Endothelial cell of umbilical vein (primary cell): ENCODE results near the gene TSPAN8. TPM values are rescaled to one million over a fixed set of nuclear protein-coding genes. Genes with fewer than 3 reads are reported as not detected.

Experiments used
- BruUV-seq: library from RNA; stranded (reverse); fragments of 400-500 nt; replicated peaks from 2 replicates; lab custom pipeline; 2021; lab: Mats Ljungman, UMichigan
- CTCF ChIA-PET: fragments of 300-600, 350-600 bp; sonication (Branson Sonifier 250); formaldehyde crosslinking; loops from one replicate; lab custom pipeline; 2021; ENCODE audit warnings: antibody characterized with exemption, inconsistent platforms; lab: Charles Lee
- POLR2A ChIA-PET: fragments of 300-600, 350-600 bp; sonication (Branson Sonifier 250); formaldehyde crosslinking; loops from one replicate; lab custom pipeline; 2021; ENCODE audit warnings: antibody characterized with exemption, inconsistent platforms; lab: Charles Lee
- DNase-seq: peaks from one replicate; pipeline ENCODE4 v3.0.0-alpha.2; 2011; ENCODE audit warnings: low read depth, low spot score
- FAIRE-seq: peaks from 2 replicates; lab custom pipeline; 2011; peaks lifted over from hg19 to GRCh38; lab: Jason Lieb, UNC
- H2AFZ ChIP-seq: 2 replicates; pipeline ENCODE4 v1.6.0; 2012; ENCODE audit warnings: low read depth, low read length, control low read depth, inconsistent platforms
- H3K27ac ChIP-seq: 2 replicates; pipeline ENCODE4 v1.5.1; 2011; ENCODE audit warnings: low read depth, mild to moderate bottlenecking, control low read depth, low read length, moderate library complexity; ENCODE audit not compliant: insufficient read depth
- H3K27me3 ChIP-seq, 2 experiments: 2 replicates each; pipeline versions ENCODE4 v1.6.0 to v1.6.1; 2011; ENCODE audit warnings: low read length in 2 of 2, mixed read lengths in 1 of 2; ENCODE audit not compliant: control insufficient read depth in 2 of 2, insufficient read depth in 2 of 2
- H3K36me3 ChIP-seq, 2 experiments: 2 replicates in 1 of 2; 3 replicates in 1 of 2; pipeline ENCODE4 v1.5.1; 2011; ENCODE audit warnings: low read length in 2 of 2, mild to moderate bottlenecking in 1 of 2, moderate library complexity in 1 of 2; ENCODE audit not compliant: control insufficient read depth in 2 of 2, insufficient read depth in 2 of 2; ENCODE audit errors: extremely low read depth in 1 of 2
- H3K4me1 ChIP-seq: 3 replicates; pipeline ENCODE4 v1.5.1; 2011; ENCODE audit warnings: mild to moderate bottlenecking, low read length; ENCODE audit not compliant: control insufficient read depth, insufficient read depth; ENCODE audit errors: extremely low read depth
- H3K4me2 ChIP-seq: 2 replicates; pipeline ENCODE4 v1.6.1; 2011; ENCODE audit warnings: low read length, control low read depth, mixed read lengths; ENCODE audit not compliant: insufficient read depth
- H3K4me3 ChIP-seq, 3 experiments: fragments of 200-600 bp in 1 of 3; sonication (generic), shearing (Covaris generic) in 1 of 3; replicated peaks in 1 of 3; 2 replicates each; pipeline ENCODE4 v1.5.1; 2011 to 2016; ENCODE audit warnings: control low read depth in 3 of 3, low read length in 3 of 3, mild to moderate bottlenecking in 2 of 3, inconsistent platforms in 1 of 3, low read depth in 1 of 3, moderate library complexity in 1 of 3; ENCODE audit not compliant: insufficient read depth in 1 of 3
- H3K79me2 ChIP-seq: 2 replicates; pipeline ENCODE4 v1.6.0; 2012; ENCODE audit warnings: low read length, inconsistent platforms; ENCODE audit not compliant: control insufficient read depth, insufficient read depth
- H3K9ac ChIP-seq: replicated peaks from 2 replicates; pipeline ENCODE3; 2011; ENCODE audit warnings: low read length, control low read depth; ENCODE audit not compliant: insufficient read depth; ENCODE audit errors: extremely low read depth
- H3K9me1 ChIP-seq: replicated peaks from 3 replicates; pipeline ENCODE4 v1.6.0; 2011; ENCODE audit warnings: mild to moderate bottlenecking, low read length; ENCODE audit not compliant: control insufficient read depth, insufficient read depth; ENCODE audit errors: extremely low read depth
- H3K9me3 ChIP-seq: replicated peaks from 2 replicates; pipeline ENCODE4 v1.5.1; 2012; ENCODE audit warnings: low read length, inconsistent platforms; ENCODE audit not compliant: control insufficient read depth, insufficient read depth
- H4K20me1 ChIP-seq: replicated peaks from 2 replicates; pipeline ENCODE3; 2011; ENCODE audit warnings: mild to moderate bottlenecking, low read length; ENCODE audit not compliant: control insufficient read depth, insufficient read depth; ENCODE audit errors: extremely low read depth
- EZH2 ChIP-seq: IDR thresholded peaks from 2 replicates; pipeline ENCODE4 v1.6.1; 2012; ENCODE audit warnings: borderline replicate concordance, low read depth, mild to moderate bottlenecking, moderate library complexity, low read length, inconsistent platforms; ENCODE audit not compliant: severe bottlenecking
- GATA2 ChIP-seq: IDR thresholded peaks from 2 replicates; pipeline ENCODE4 v1.7.0; 2011; ENCODE audit warnings: low read depth, mild to moderate bottlenecking, moderate library complexity, mixed read lengths, low read length; ENCODE audit not compliant: insufficient read length, insufficient read depth
- JUN ChIP-seq: IDR thresholded peaks from 2 replicates; pipeline ENCODE4 v1.6.1; 2011; ENCODE audit warnings: borderline replicate concordance, low read depth; ENCODE audit not compliant: insufficient read length, insufficient read depth
- POLR2A ChIP-seq: IDR thresholded peaks from 2 replicates; pipeline ENCODE4 v1.6.1; 2012; ENCODE audit warnings: low read depth, mild to moderate bottlenecking, control low read depth, low read length
- POLR2AphosphoS5 ChIP-seq: IDR thresholded peaks from 2 replicates; pipeline ENCODE4 v1.6.1; 2012; ENCODE audit warnings: low read depth, mild to moderate bottlenecking, control low read depth, low read length, moderate library complexity; ENCODE audit not compliant: insufficient read depth
- dilution Hi-C: fragments of 300-500 bp; cut with MboI; formaldehyde crosslinking; loops from one replicate; pipeline ENCODE4 v1.15.0; 2019; ENCODE audit warnings: low sequenced_read_pairs; ENCODE audit not compliant: extremely low pct_ligation_motif_present
- intact Hi-C: fragments of 100-400 bp; cut with micrococcal nuclease; formaldehyde crosslinking; loops from one replicate; pipeline ENCODE4 v1.10.0; 2022
- polyA plus RNA-seq, 4 experiments: library from polyadenylated mRNA; depleted of rRNA in 3 of 4; stranded (reverse) in 3 of 4; unstranded in 1 of 4; fragments of >200 nt; gene quantifications; 2 replicates each; pipeline versions ENCODE4 v1.2.1 to v1.2.3, GENCODE V29; 2011 to 2012; ENCODE audit warnings: missing spikeins in 1 of 4
- total RNA-seq: library from RNA; stranded (reverse); gene quantifications from 2 replicates; pipeline ENCODE4 v1.2.3, GENCODE V29; 2021
- TF ChIP-seq, protein P1 (sequence below): IDR thresholded peaks from 2 replicates; pipeline ENCODE4 v1.6.1; 2011; ENCODE audit not compliant: insufficient read depth, insufficient read length
- TF ChIP-seq, protein P2 (sequence below), 2 donors: IDR thresholded peaks; 1 replicate in 1 of 2; 2 replicates in 1 of 2; pipeline ENCODE4 v1.5.1; 2011; ENCODE audit warnings: low read length in 2 of 2, mild to moderate bottlenecking in 2 of 2, moderate library complexity in 2 of 2, control low read depth in 1 of 2, inconsistent platforms in 1 of 2, low read depth in 1 of 2; ENCODE audit not compliant: insufficient read depth in 1 of 2; ENCODE audit errors: extremely low read depth in 1 of 2

TSPAN8 gene
- total and polyA plus RNA-seq, 2 donors (not counting 3 experiments of a cell fraction or from before 2014, with no cell fraction given), result 1.2 to 1.6 TPM

DNA sequence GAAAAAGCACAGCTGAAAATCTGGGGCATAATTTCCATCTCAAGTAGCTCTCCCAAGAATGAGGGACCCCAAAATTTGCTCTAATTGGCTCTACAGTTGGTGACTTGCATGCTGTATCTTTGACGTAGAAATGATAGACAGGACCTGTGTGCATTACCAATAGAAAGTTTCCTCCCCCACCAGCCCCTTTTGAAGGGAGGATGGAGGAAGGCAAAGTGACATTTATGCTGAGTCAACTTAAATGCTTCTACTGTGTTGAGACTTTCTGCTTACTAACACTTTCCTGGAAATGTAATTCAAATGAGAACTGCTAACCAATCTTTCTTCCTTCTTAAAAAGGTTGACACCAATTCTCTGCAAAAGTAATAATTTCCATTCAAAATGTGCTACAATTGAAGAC, 31.9 kb downstream of the TSPAN8 start:
- Histone ChIP-seq H3K27me3 (no peaks in the 10 kb centered on the region), H3K9me3 (no peaks in the 10 kb centered on the region), H3K9ac (no peak overlapping the region), H3K4me1 (no peaks in the 10 kb centered on the region), H2AFZ (no peak overlapping the region), H3K9me1 (no peaks in the 10 kb centered on the region), H3K27ac (no peak overlapping the region), H3K4me2 (no peak overlapping the region), H4K20me1 (no peaks in the 10 kb centered on the region), H3K36me3 (no peaks in the 10 kb centered on the region), H3K4me3 (no peak overlapping the region), H3K79me2 (no peaks in the 10 kb centered on the region)
- DNase-seq (no peak), FAIRE-seq (no peak)
- intact Hi-C loops, result loop anchor here (5.0 kb wide), 1 partner anchor 44 kb away; no protein-coding TSS in a partner anchor
- no TSS peak for BruUV-seq
- ChIA-PET POLR2A (no interaction called here), CTCF (interaction anchor here (1.8 to 2.4 kb wide), 2 partner anchors 267 to 621 kb away, joined by 6 to 10 read pairs; no protein-coding TSS in a partner anchor)
- TF ChIP-seq POLR2A, result no peak
- no peak for TF ChIP-seq EZH2
- no peak for TF ChIP-seq JUN
- TF ChIP-seq, protein P1, sequence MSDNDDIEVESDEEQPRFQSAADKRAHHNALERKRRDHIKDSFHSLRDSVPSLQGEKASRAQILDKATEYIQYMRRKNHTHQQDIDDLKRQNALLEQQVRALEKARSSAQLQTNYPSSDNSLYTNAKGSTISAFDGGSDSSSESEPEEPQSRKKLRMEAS, result no peak
- TF ChIP-seq GATA2, result no peak
- TF ChIP-seq, protein P2, sequence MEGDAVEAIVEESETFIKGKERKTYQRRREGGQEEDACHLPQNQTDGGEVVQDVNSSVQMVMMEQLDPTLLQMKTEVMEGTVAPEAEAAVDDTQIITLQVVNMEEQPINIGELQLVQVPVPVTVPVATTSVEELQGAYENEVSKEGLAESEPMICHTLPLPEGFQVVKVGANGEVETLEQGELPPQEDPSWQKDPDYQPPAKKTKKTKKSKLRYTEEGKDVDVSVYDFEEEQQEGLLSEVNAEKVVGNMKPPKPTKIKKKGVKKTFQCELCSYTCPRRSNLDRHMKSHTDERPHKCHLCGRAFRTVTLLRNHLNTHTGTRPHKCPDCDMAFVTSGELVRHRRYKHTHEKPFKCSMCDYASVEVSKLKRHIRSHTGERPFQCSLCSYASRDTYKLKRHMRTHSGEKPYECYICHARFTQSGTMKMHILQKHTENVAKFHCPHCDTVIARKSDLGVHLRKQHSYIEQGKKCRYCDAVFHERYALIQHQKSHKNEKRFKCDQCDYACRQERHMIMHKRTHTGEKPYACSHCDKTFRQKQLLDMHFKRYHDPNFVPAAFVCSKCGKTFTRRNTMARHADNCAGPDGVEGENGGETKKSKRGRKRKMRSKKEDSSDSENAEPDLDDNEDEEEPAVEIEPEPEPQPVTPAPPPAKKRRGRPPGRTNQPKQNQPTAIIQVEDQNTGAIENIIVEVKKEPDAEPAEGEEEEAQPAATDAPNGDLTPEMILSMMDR (IDR thresholded peaks at IDR 0.05; ENCODE audit: extremely low read depth in 1 of 2, insufficient read depth in 1 of 2, low read depth in 1 of 2, low read length in 2 of 2), result no peak
- no peak for TF ChIP-seq POLR2AphosphoS5
- dilution Hi-C loops, result no loop called here
